Measurements from ENCODE around the gene MAEA.

GRCh38 chr4:1348746-1349145 is 59.1 kb downstream of the MAEA start:
- TF ChIP-seq CTCF (IDR thresholded peaks at IDR 0.05; ENCODE audit: borderline replicate concordance, extremely low read depth, low read length, poor library complexity, severe bottlenecking): no peak
- TF ChIP-seq EZH2 (IDR thresholded peaks at IDR 0.05; ENCODE audit: borderline replicate concordance, low read depth, low read length, severe bottlenecking): no peak
